Progenitor cell of endocrine pancreas (in vitro differentiated cells): ENCODE results near the gene NPC1L1. TPM values are rescaled to one million over a fixed set of nuclear protein-coding genes. Genes with fewer than 3 reads are reported as not detected.
"Not testable (repeated sequence)": the region's sequence is repeated elsewhere in the genome, so short reads cannot be mapped to it uniquely, and the experiment has no call there.

Experiments used
- DNase-seq: peaks from one replicate; pipeline ENCODE4 v3.0.0; 2021; ENCODE audit warnings: low spot score; ENCODE audit not compliant: unreplicated experiment
- H3K27ac Mint-ChIP-seq: 2 replicates; pipeline ENCODE4 v1.8.0; 2021; ENCODE audit warnings: mild to moderate bottlenecking, moderate library complexity, mixed read lengths
- H3K27me3 Mint-ChIP-seq: 2 replicates; pipeline ENCODE4 v1.8.0; 2021; ENCODE audit warnings: mixed read lengths
- H3K36me3 Mint-ChIP-seq: 2 replicates; pipeline ENCODE4 v1.8.0; 2022; ENCODE audit warnings: mixed read lengths; ENCODE audit not compliant: insufficient read depth
- H3K4me1 Mint-ChIP-seq: 2 replicates; pipeline ENCODE4 v1.8.0; 2021; ENCODE audit warnings: low read depth, mixed read lengths
- H3K4me3 Mint-ChIP-seq: 2 replicates; pipeline ENCODE4 v1.8.0; 2021; ENCODE audit warnings: low read depth, mild to moderate bottlenecking, moderate library complexity, mixed read lengths
- H3K9me3 Mint-ChIP-seq: 2 replicates; pipeline ENCODE4 v1.8.0; 2021; ENCODE audit warnings: low read depth, mixed read lengths
- total RNA-seq: library from RNA; stranded (reverse); gene quantifications from 2 replicates; pipeline ENCODE4 v1.2.1, GENCODE V29; 2021
- TF ChIP-seq, protein P1 (sequence below): fragments of 200-600 bp; sonication (generic); IDR thresholded peaks from one replicate; pipeline ENCODE4 v1.5.0; 2021; ENCODE audit warnings: antibody characterized with exemption, mild to moderate bottlenecking; ENCODE audit not compliant: unreplicated experiment

NPC1L1 gene
- total RNA-seq, 1 donor from 2014 or later, result 21.0 TPM

DNA sequence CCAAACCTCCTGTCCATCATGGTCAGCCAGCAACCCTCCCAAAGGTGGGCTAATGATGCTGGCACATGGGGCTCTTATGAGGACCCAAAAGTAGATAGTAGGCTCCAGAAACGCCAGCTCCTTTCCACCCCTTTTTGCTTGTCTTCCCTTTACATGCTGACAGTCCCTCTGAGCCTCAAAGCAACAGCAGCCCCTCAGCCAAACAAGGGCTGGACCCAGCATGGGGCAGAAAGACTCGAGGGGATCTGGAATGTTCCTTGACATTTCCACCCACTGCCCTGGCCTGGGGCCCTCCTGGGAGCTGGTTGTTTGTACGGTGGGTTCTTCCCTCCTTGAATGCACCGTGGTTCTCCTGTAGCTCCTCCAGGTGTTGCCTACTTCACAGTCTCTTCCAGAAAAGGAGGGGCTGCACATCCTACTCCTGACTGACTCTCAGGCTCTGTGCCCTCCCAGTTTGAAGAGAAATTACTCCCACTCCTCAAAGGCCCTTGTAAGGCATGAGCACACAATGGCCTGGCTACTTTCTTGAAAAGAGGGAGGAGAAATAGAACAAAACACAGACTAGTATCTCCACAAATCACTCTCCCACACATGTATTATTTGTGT is 29.2 kb downstream of the NPC1L1 start:
- H3K36me3 Mint-ChIP-seq, result peaks cover 16% of the 10 kb centered on the region
- no peak for DNase-seq
- H3K4me3 Mint-ChIP-seq, result no peak overlapping the region
- H3K9me3 Mint-ChIP-seq, result peaks cover 10% of the 10 kb centered on the region
- no peaks in the 10 kb centered on the region for H3K27me3 Mint-ChIP-seq
- TF ChIP-seq, protein P1, sequence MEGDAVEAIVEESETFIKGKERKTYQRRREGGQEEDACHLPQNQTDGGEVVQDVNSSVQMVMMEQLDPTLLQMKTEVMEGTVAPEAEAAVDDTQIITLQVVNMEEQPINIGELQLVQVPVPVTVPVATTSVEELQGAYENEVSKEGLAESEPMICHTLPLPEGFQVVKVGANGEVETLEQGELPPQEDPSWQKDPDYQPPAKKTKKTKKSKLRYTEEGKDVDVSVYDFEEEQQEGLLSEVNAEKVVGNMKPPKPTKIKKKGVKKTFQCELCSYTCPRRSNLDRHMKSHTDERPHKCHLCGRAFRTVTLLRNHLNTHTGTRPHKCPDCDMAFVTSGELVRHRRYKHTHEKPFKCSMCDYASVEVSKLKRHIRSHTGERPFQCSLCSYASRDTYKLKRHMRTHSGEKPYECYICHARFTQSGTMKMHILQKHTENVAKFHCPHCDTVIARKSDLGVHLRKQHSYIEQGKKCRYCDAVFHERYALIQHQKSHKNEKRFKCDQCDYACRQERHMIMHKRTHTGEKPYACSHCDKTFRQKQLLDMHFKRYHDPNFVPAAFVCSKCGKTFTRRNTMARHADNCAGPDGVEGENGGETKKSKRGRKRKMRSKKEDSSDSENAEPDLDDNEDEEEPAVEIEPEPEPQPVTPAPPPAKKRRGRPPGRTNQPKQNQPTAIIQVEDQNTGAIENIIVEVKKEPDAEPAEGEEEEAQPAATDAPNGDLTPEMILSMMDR, result no peak
- H3K27ac Mint-ChIP-seq, result peak overlapping the region; percentile 84
- no peaks in the 10 kb centered on the region for H3K4me1 Mint-ChIP-seq

DNA sequence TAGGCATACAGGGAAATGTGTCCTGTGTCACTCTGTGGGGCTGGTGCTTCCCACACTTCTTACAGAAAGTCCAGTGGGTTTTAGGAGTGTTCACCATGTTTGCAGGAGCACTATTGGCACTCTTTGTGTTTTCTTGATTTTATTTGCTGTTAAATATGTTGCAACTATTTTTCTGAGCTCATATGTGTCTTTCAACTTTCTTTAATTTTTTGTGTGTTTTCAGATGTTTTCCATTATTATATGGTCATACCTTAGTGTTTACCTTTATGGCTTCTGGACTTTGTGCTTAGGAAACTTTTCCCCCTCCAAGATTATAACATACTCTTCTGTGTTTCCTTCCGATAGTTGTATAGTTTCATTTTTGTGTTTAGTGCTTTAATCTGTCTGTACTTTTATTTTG is 29.9 kb downstream of the NPC1L1 start:
- TF ChIP-seq, protein P1, result no peak
- Mint-ChIP-seq H3K27me3 (peaks cover 3% of the 10 kb centered on the region), H3K27ac (no peak overlapping the region), H3K36me3 (peaks cover 13% of the 10 kb centered on the region), H3K4me1 (no peaks in the 10 kb centered on the region), H3K9me3 (peaks cover 14% of the 10 kb centered on the region), H3K4me3 (no peak overlapping the region)
- no peak for DNase-seq

DNA sequence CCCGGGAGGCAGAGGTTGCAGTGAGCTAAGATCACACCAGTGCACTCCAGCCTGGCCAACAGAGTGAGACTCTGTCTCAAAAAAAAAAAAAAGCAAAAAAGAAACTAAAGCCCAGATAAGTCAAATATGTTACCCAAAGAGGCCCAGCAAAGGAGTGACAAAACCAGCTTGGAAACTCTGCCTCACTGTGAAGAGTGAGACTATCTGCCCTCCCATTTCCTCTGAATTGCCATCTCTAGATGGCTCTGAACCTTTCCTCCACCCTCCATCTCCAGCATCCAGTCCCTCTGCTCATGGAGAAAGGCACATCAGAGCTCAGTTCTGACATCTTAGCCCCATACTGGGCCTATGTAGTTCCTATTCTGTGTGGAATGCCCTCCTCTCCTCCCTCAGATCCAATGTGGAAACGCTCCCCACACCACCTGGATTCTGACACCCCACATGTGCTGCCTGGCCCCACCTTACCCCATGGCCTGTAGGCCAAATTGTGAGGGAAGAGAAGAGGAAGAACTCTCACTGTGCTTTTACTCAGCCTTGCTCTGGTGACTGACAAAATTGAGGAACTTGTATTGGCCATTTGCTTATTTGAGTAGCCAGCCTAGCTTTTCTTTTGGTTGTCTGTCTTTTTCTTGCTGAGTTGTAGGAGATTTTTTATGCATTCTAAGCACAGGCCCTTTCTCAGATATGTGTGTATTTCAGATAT is 32.7 kb downstream of the NPC1L1 start:
- no peaks in the 10 kb centered on the region for H3K4me1 Mint-ChIP-seq

DNA sequence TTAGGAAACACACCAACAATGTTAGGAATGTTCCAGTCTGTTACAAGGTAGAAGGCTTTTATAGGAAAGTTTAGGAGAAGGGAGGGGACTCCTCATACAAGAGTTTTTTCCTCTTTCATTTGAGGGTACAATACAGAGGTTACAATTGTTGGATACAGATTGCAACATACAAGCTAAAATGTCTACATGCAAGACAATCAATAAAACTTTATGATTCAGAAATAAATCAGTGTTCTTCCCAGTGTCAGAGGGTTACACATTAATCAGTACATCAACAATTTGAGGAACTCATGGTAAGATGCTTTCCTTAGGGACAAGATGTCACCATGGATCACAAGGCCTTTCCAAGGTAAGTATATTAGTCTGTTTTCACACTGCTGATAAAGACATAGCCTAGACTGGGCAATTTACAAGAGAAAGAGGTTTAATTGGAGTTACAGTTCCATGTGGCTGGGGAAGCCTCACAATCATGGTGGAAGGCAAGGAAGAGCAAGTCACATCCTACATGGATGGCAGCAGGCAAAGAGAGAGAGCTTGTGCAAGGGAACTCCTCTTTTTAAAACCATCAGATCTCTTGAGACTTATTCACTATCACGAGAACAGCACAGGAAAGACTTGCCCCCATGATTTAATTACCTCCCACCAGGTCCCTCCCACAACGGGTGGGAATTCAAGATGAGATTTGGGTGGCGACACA is 34.4 kb downstream of the NPC1L1 start:
- DNase-seq, H3K36me3 Mint-ChIP-seq, H3K27ac Mint-ChIP-seq, H3K4me3 Mint-ChIP-seq, H3K4me1 Mint-ChIP-seq: not testable (repeated sequence)
- Mint-ChIP-seq H3K27me3 (peaks cover 18% of the 10 kb centered on the region), H3K9me3 (peaks cover 14% of the 10 kb centered on the region)

More for the DNA sequence above, 32.7 kb downstream of the NPC1L1 start:
- H3K36me3 Mint-ChIP-seq, result peaks cover 6% of the 10 kb centered on the region
- H3K9me3 Mint-ChIP-seq, result peaks cover 14% of the 10 kb centered on the region
- H3K27ac Mint-ChIP-seq, result no peak overlapping the region
- TF ChIP-seq, protein P1, result no peak
- H3K27me3 Mint-ChIP-seq, result peaks cover 8% of the 10 kb centered on the region
- DNase-seq, result no peak
- H3K4me3 Mint-ChIP-seq, result no peak overlapping the region

DNA sequence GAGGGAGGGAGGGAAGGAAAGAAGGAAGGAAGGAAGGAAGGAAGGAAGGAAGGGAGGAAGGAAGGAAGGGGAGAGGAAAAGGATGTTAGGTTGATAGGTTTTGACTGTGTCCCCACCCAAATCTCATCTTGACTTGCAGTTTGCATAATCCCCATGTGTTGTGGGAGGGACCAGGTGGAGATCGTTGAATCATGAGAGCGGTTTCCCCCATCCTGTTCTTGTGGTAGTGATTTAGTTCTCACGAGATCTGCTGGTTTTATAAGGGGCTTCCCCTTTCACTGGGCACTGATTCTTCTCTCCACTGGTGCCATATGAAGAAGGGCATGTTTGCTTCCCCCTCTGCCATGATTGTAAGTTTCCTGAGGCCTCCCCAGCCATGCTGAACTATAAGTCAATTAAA is 35.5 kb downstream of the NPC1L1 start:
- DNase-seq, result no peak
- no peaks in the 10 kb centered on the region for H3K4me1 Mint-ChIP-seq
- TF ChIP-seq, protein P1, result no peak
- H3K27me3 Mint-ChIP-seq, result peaks cover 19% of the 10 kb centered on the region
- H3K4me3 Mint-ChIP-seq, result no peak overlapping the region
- H3K27ac Mint-ChIP-seq, result no peak overlapping the region
- no peaks in the 10 kb centered on the region for H3K36me3 Mint-ChIP-seq
- peaks cover 14% of the 10 kb centered on the region for H3K9me3 Mint-ChIP-seq
